ENCODE measurements around the gene PLEK. TPM values are rescaled to one million over a fixed set of nuclear protein-coding genes. Genes with fewer than 3 reads are reported as not detected.

The PLEK gene
- 100 to 1,000 TPM in 5 of 7 donors, 10 to 100 TPM in 2; 79.9 to 202 (median 136) TPM for total RNA-seq
- 10 to 100 TPM; 49.1 to 67.7 (median 53.0) TPM for polyA plus RNA-seq
- long read RNA-seq, donor 1, transcript PLEK-201 (9 exons, 2,869 nt), result major isoform, 33 of 64 reads
- long read RNA-seq, donor 1, partial matches to known transcripts, result 28 of 64 reads
- long read RNA-seq, donor 1, other reads (novel, unspliced or antisense), result 0 of 64 reads
- long read RNA-seq, donor 2, transcript PLEK-201 (9 exons, 2,869 nt), result major isoform, 29 of 31 reads
- long read RNA-seq, donor 2, partial matches to known transcripts, result 0 of 31 reads
- long read RNA-seq, donor 2, other reads (novel, unspliced or antisense), result 0 of 31 reads

GRCh38 chr2:68365087-68365486, at the start of gene PLEK:
Gene PLEK (plus strand): TSS chr2:68365282. CDS start chr2:68365352, 70 bp downstream.
- peaks cover 11 to 79% (median 66%) of the 10 kb centered on the region in 6 donors for H3K4me1 ChIP-seq
- H3K27me3 ChIP-seq (replicated peaks in 1 of 7), result no peaks in the 10 kb centered on the region
- TF ChIP-seq CTCF (IDR thresholded peaks at IDR 0.05 in 8 of 11, conservative IDR thresholded peaks at IDR 0.05 in 3 of 11) (peak in 1 of 11 experiments; percentile 13), POLR2AphosphoS5 (IDR thresholded peaks at IDR 0.05) (peak; percentile 76 to 95 (median 95)), POLR2A (IDR thresholded peaks at IDR 0.05) (peak; percentile 78 to 89 (median 84))
- WGBS, 5 donors, result 28 to 45% (median 33%) methylated on average over 7 of the region's 7 CpGs
- no peaks in the 10 kb centered on the region for H3K9me3 ChIP-seq
- H3K4me3 ChIP-seq, result peak within 1 kb of the TSS; percentile 40 to 79 (median 56)
- peaks cover 0 to 14% (median 0%) of the 10 kb centered on the region in 6 donors for H3K36me3 ChIP-seq
- intact Hi-C loops (cut with DNase I; ENCODE audit: low total_unique reads), result no loop called here
- peak; percentile 93 for DNase-seq
- H3K27ac ChIP-seq, result peak within 1 kb of the TSS; percentile 80 to 95 (median 92)

GRCh38 chr2:68316111-68316510, 49.0 kb upstream of the PLEK start:
- no peak for DNase-seq
- Histone ChIP-seq H3K9me3 (peaks cover 0 to 11% (median 2%) of the 10 kb centered on the region in 8 donors), H3K36me3 (no peaks in the 10 kb centered on the region), H3K27me3 (replicated peaks in 1 of 7) (peaks cover 0 to 31% (median 12%) of the 10 kb centered on the region in 7 donors), H3K4me3 (no peak overlapping the region), H3K27ac (no peak overlapping the region), H3K4me1 (peaks cover 8 to 46% (median 28%) of the 10 kb centered on the region in 6 donors)
- intact Hi-C loops (cut with DNase I; ENCODE audit: low total_unique reads), result no loop called here
- WGBS, 5 donors, result 44 to 70% (median 52%) methylated on average over 2 of the region's 2 CpGs
- TF ChIP-seq POLR2A (IDR thresholded peaks at IDR 0.05) (no peak), CTCF (IDR thresholded peaks at IDR 0.05 in 8 of 11, conservative IDR thresholded peaks at IDR 0.05 in 3 of 11) (no peak), POLR2AphosphoS5 (IDR thresholded peaks at IDR 0.05) (no peak)

GRCh38 chr2:68317971-68318913, 46.8 kb upstream of the PLEK start:
- Histone ChIP-seq H3K4me1 (peaks cover 8 to 46% (median 28%) of the 10 kb centered on the region in 6 donors), H3K36me3 (no peaks in the 10 kb centered on the region), H3K9me3 (peaks cover 0 to 11% (median 2%) of the 10 kb centered on the region in 8 donors), H3K27ac (peak overlapping the region; percentile 69 to 94 (median 92)), H3K4me3 (peak overlapping the region; percentile 56 to 86 (median 66)), H3K27me3 (replicated peaks in 1 of 7) (peaks cover 0 to 36% (median 12%) of the 10 kb centered on the region in 7 donors)
- TF ChIP-seq POLR2AphosphoS5 (IDR thresholded peaks at IDR 0.05), result no peak
- TF ChIP-seq CTCF (IDR thresholded peaks at IDR 0.05 in 8 of 11, conservative IDR thresholded peaks at IDR 0.05 in 3 of 11), result no peak
- TF ChIP-seq POLR2A (IDR thresholded peaks at IDR 0.05), result no peak
- intact Hi-C loops (cut with DNase I; ENCODE audit: low total_unique reads), result no loop called here
- WGBS, 5 donors, result 46 to 66% (median 53%) methylated on average over 27 of the region's 27 CpGs
- no peak for DNase-seq

All from spleen (tissue), 13 donors.